HK-2 (cell line): ENCODE results near the gene BTN2A1.
A peak's percentile ranks its signal among the peaks of the same experiment; 100 is the strongest.

Experiments
- DNase-seq: peaks from one replicate; pipeline ENCODE4 v3.0.0-alpha.2; 2018; ENCODE audit not compliant: unreplicated experiment

Gene BTN2A1

GRCh38 chr6:26493258-26493657 is 35.5 kb downstream of the BTN2A1 start:
- no peak for DNase-seq

DNA sequence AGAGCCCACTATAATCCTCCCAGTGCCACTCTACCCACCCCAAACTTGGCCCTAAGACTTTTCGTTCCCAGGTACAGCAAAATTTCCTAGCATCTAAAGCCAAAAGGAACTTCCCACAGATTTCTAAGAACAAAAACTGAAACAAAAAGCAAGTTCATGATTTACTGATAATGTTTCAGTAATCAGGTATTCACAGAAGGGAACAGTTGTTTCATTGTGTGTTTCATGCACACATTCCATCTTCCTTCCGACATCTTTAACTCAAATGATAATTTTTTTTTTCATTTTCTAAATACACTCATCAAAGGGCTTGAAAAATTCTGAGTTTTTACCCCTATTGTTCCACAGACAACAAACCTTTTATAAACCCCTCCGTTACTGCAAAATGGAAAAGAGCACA is 36.4 kb downstream of the BTN2A1 start:
- DNase-seq = no peak

GRCh38 chr6:26495281-26495680 is 37.5 kb downstream of the BTN2A1 start:
- DNase-seq = no peak

DNA sequence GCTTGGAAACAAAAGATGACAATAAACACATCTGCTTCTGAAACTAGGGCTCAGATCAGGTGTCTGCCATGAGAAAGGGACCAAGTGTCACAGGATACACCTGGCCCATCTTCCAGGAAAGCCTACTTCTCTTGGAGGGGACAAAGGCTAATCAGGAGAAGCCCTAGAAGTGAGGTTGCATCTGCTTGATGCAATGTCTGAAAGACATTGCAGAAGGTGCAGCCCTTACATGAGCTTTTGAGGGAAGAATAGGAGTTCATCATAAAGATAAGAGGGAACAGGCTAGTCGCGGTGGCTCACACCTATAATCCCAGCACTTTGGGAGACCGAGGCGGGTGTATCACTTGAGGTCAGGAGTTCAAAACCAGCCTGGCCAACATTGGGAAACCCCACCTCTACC is 39.9 kb downstream of the BTN2A1 start:
- DNase-seq = no peak

DNA sequence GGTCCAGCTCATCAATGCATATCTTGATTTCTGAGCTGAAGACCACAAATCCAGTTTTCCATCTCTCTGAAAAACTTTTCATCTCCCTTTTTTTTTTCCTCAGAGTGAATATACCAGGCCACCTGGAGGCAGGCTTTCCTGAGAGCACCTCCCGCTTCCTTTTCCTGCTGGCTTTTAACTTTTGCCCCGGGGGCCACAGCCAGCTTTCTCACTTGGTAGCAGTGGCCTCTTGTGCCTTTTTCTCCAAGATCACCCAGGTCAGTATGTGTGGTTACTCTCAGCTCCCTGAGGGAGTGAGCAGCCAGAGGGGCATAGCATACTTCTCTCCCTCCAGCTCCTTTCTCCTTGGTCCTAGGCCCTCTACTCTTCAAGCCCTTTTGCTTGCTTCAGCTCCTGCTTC is 42.3 kb downstream of the BTN2A1 start, which contains the start of gene BTN1A1:
TSS of gene BTN1A1 (plus strand) at position 202 of the 400 bp plus-strand sequence. CDS start 984 bp downstream, outside the sequence.
- DNase-seq = no peak

GRCh38 chr6:26501482-26501986 is 43.8 kb downstream of the BTN2A1 start:
- DNase-seq = no peak

- DNase-seq = no peak
These were observed 44.4 kb downstream of the BTN2A1 start for GRCh38 chr6:26502165-26502564.

GRCh38 chr6:26502626-26503025 is 44.9 kb downstream of the BTN2A1 start:
- DNase-seq = no peak

GRCh38 chr6:26507658-26508057 is 49.9 kb downstream of the BTN2A1 start:
- DNase-seq = no peak

DNA sequence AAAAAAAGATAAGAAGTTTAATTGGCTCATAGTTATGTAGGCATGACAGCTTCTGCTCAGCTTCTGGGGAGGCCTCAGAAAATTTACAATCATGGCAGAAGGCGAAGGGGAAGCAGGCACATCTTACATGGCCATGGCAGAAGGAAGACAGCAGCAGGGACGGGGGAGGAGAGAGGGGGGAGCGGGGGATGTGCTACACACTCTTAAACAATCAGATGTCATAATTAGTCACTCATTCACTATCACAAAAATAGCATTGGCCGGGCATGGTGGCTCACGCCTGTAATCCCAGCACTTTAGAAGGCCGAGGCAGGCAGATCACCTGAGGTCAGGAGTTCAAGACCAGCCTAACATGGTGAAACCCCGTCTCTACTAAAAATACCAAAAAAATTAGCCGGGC is 53.3 kb downstream of the BTN2A1 start:
- peak; percentile 13 for DNase-seq

DNA sequence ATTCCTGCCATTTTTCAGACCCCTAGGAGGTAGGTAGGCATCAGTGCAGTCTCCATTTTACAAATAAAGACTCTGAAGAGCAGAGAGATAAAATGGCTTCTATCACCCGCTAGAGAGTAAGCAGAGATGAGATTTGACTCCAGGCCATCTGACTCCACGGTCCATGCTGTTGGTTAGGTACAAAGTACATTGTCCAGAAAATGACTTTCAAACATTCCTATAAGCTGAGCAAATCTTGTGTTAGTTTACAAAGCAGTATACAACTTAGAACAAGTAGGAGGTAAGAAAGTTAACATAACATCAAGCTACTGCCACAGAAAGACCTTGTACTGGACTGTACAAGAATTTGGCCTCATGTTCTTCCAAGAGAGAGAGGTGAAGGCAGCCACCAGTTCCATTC is 57.2 kb downstream of the BTN2A1 start:
- DNase-seq = no peak

DNA sequence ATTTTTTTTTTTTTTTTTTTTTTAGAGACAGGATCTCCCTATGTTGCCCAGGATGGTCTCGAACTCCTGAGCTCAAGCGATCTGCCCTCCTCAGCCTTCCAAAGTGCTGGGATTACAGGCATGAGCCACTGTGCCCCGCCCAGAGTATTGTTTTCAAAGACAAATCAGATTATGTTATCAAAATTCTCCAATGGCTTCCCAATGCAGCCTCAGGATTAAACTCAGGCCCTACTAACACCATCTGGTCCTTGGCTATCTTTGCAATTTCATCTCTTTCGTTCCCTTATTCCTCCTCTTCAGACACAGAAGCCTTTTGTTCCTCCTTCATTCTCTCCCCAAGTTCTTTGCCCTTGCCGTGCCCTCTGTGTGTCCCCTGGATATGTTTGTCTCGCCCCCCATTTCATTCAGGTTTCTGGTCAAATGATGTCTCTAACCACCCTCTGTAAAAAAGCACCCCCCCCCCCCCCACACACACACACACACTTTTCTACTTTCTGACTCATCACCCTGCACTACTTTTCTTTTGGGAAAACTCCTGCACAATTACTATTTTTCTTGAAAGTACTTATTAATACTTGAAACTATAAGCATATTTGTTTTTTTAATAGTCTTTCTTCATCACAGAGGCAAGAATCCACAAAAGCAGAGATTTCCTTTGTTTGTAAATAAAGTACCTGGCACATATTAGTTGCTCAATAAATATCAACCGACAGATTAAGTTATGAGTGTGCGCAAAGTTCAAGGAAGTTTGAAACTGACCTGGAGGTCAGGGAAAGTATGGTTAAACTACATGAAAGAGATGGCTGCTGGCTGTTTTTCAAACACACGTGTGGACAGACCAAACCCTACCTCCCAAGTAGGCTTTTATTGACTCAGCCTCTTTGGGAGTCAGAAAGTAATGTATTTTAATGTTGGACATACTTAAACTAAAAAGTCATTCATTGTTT is 59.0 kb downstream of the BTN2A1 start:
- DNase-seq = no peak
